B cell (primary cell): Measurements from ENCODE around the gene USP7. TPM values are rescaled to one million over a fixed set of nuclear protein-coding genes. Genes with fewer than 3 reads are reported as not detected.

Source experiments
- ATAC-seq: fragments of 200-7000 bp; cut with Tn5 transposase; one replicate; pipeline ENCODE4 v1.10.0; 2021; ENCODE audit warnings: low read depth, mild to moderate bottlenecking, moderate number of reproducible peaks, moderate library complexity
- CTCF ChIA-PET: fragments of 350-600 bp; sonication (Branson Sonifier 250); formaldehyde crosslinking; loops from one replicate; lab custom pipeline; 2021; ENCODE audit warnings: antibody characterized with exemption, inconsistent platforms; lab: Charles Lee
- POLR2A ChIA-PET: fragments of 350-600 bp; sonication (Branson Sonifier 250); formaldehyde crosslinking; loops from one replicate; lab custom pipeline; 2021; ENCODE audit warnings: antibody characterized with exemption; lab: Charles Lee
- DNase-seq: peaks from one replicate; pipeline ENCODE4 v3.0.0; 2013
- H2AFZ ChIP-seq: 2 replicates; pipeline ENCODE4 v1.6.1; 2012; ENCODE audit warnings: mild to moderate bottlenecking, low read depth, low read length; ENCODE audit not compliant: insufficient read depth, poor library complexity, severe bottlenecking
- H3K27ac ChIP-seq, 2 donors: 1 replicate in 1 of 2; 2 replicates in 1 of 2; pipeline ENCODE4 v1.5.1; 2012 to 2013; ENCODE audit warnings: low read length in 2 of 2, mild to moderate bottlenecking in 2 of 2, moderate library complexity in 1 of 2
- H3K27me3 ChIP-seq, 4 experiments: fragments of 200-600 bp in 1 of 4; sonication (generic) in 1 of 4; replicated peaks in 1 of 4; 1 replicate in 2 of 4; 2 replicates in 2 of 4; pipeline versions ENCODE4 v1.6.1 to v1.7.0; 2013 to 2016; ENCODE audit warnings: low read length in 3 of 4, mild to moderate bottlenecking in 2 of 4, mixed read lengths in 1 of 4, moderate library complexity in 1 of 4; ENCODE audit not compliant: insufficient read depth in 4 of 4, control insufficient read depth in 3 of 4; ENCODE audit errors: control extremely low read depth in 1 of 4
- H3K36me3 ChIP-seq, 2 experiments: replicated peaks in 1 of 2; 1 replicate in 1 of 2; 2 replicates in 1 of 2; pipeline versions ENCODE4 v1.6.1 to v1.7.1; 2013; ENCODE audit warnings: low read length in 1 of 2; ENCODE audit not compliant: insufficient read depth in 2 of 2, control insufficient read depth in 1 of 2; ENCODE audit errors: control extremely low read depth in 1 of 2, extremely low read depth in 1 of 2
- H3K4me1 ChIP-seq, 2 donors: fragments of 200-600 bp in 1 of 2; sonication (generic) in 1 of 2; 1 replicate in 1 of 2; 2 replicates in 1 of 2; pipeline versions ENCODE4 v1.5.1 to v1.6.1; 2013 to 2017; ENCODE audit warnings: low read length in 2 of 2; ENCODE audit not compliant: control insufficient read depth in 2 of 2, insufficient read depth in 2 of 2
- H3K4me2 ChIP-seq: replicated peaks from 2 replicates; pipeline ENCODE3; 2012; ENCODE audit warnings: mild to moderate bottlenecking, low read depth, low read length; ENCODE audit not compliant: poor library complexity, severe bottlenecking
- H3K4me3 ChIP-seq, 5 experiments: fragments of 200-600 bp in 1 of 5; sonication (generic) in 1 of 5; 1 replicate in 3 of 5; 2 replicates in 2 of 5; pipeline versions ENCODE4 v1.5.1 to v1.7.0; 2011 to 2016; ENCODE audit warnings: low read length in 4 of 5, mild to moderate bottlenecking in 4 of 5, low read depth in 2 of 5, control low read depth in 1 of 5, moderate library complexity in 1 of 5; ENCODE audit not compliant: insufficient read depth in 1 of 5; ENCODE audit errors: control extremely low read depth in 1 of 5, extremely low read depth in 1 of 5
- H3K79me2 ChIP-seq: fragments of 200-600 bp; sonication (generic); one replicate; pipeline ENCODE4 v1.6.0; 2016; ENCODE audit warnings: low read length; ENCODE audit not compliant: control insufficient read depth, insufficient read depth
- H3K9ac ChIP-seq: fragments of 200-600 bp; sonication (generic); 2 replicates; pipeline ENCODE4 v1.6.1; 2017; ENCODE audit warnings: mild to moderate bottlenecking, low read length, moderate library complexity
- H3K9me3 ChIP-seq, 3 donors: one replicate each; pipeline versions ENCODE4 v1.6.1 to v1.7.1; 2013; ENCODE audit warnings: low read length in 2 of 3; ENCODE audit not compliant: control insufficient read depth in 2 of 3, insufficient read depth in 1 of 3; ENCODE audit errors: control extremely low read depth in 1 of 3
- H4K20me1 ChIP-seq: 2 replicates; pipeline ENCODE4 v1.6.0; 2012; ENCODE audit warnings: mild to moderate bottlenecking, low read length; ENCODE audit not compliant: insufficient read depth, control insufficient read depth, poor library complexity, severe bottlenecking
- H3K27ac Mint-ChIP-seq: one replicate; pipeline ENCODE4 v1.8.0; 2021; ENCODE audit warnings: mixed read lengths
- H3K27me3 Mint-ChIP-seq: one replicate; pipeline ENCODE4 v1.8.0; 2021; ENCODE audit warnings: mixed read lengths
- H3K4me1 Mint-ChIP-seq: one replicate; pipeline ENCODE4 v1.8.0; 2021; ENCODE audit warnings: mixed read lengths
- H3K4me3 Mint-ChIP-seq: one replicate; pipeline ENCODE4 v1.8.0; 2021; ENCODE audit warnings: mixed read lengths
- H3K9me3 Mint-ChIP-seq: one replicate; pipeline ENCODE4 v1.8.0; 2022; ENCODE audit warnings: mixed read lengths; ENCODE audit not compliant: insufficient read depth
- CTCF ChIP-seq: fragments of 200-600 bp; IDR thresholded peaks from one replicate; pipeline ENCODE4 v1.8.0; 2022; ENCODE audit warnings: antibody characterized with exemption, mild to moderate bottlenecking
- EZH2 ChIP-seq: IDR thresholded peaks from 2 replicates; pipeline ENCODE4 v1.6.1; 2012; ENCODE audit warnings: borderline replicate concordance, low read depth, mild to moderate bottlenecking, moderate library complexity, low read length; ENCODE audit not compliant: insufficient read depth, poor library complexity, severe bottlenecking
- WGBS: methylation state at CpG from one replicate; pipeline ENCODE4 v1.1.5; 2013; ENCODE audit warnings: missing lambda C conversion rate; ENCODE audit not compliant: insufficient coverage; 5-methylcytosine and 5-hydroxymethylcytosine counted together
- intact Hi-C: fragments of 100-400 bp; cut with micrococcal nuclease; formaldehyde crosslinking; loops from one replicate; pipeline ENCODE4 v1.10.0; 2022
- polyA plus RNA-seq: library from polyadenylated mRNA; depleted of rRNA; stranded (reverse); fragments of >200 nt; gene quantifications from 2 replicates; pipeline ENCODE4 v1.2.3, GENCODE V29; 2012
- total RNA-seq, 2 donors: library from RNA; stranded (reverse); fragments of 120-200 nt in 1 of 2; gene quantifications; 1 replicate in 1 of 2; 2 replicates in 1 of 2; pipeline versions ENCODE4 v1.2.3 to v1.2.4, GENCODE V29; 2013 to 2022

Gene USP7
- total and polyA plus RNA-seq, 2 donors (not counting 1 experiment from before 2014, with no cell fraction given) = 27.4 to 223 TPM

DNA sequence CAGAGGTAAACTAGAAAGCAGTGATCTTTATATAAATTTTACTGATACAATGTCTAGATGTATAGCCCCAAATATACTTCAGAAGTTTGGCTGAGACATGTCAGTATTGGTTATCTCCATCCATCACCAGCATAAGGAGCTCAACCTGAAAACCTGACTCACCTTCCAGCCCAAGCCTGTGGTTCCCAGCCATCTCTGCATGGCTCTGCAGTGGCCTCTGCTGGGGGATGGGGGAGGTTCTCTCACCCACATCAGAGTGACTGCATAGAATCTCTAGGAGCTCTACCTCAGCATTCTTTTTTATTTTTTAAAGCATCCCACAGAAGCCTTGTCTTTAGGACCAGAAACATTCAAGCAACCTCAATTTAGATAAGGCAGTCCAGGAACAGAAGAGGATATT is 27.3 kb downstream of the USP7 start:
- Histone ChIP-seq H3K9me3 (no peaks in the 10 kb centered on the region), H3K27ac (no peak overlapping the region), H3K79me2 (peaks cover 100% of the 10 kb centered on the region), H3K4me2 (peak overlapping the region; percentile 39), H3K27me3 (no peaks in the 10 kb centered on the region), H3K36me3 (peaks cover 0 to 2% of the 10 kb centered on the region in 2 experiments), H3K4me1 (peaks cover 58 to 63% of the 10 kb centered on the region in 2 donors), H4K20me1 (peaks cover 100% of the 10 kb centered on the region), H3K4me3 (no peak overlapping the region), H2AFZ (no peak overlapping the region), H3K9ac (no peak overlapping the region)
- no peak overlapping the region for H3K4me3 Mint-ChIP-seq
- no peaks in the 10 kb centered on the region for H3K27me3 Mint-ChIP-seq
- peak; percentile 89 for ATAC-seq
- H3K4me1 Mint-ChIP-seq = peaks cover 81% of the 10 kb centered on the region
- peak overlapping the region; percentile 7 for H3K27ac Mint-ChIP-seq
- TF ChIP-seq EZH2 (no peak), CTCF (peak; percentile 73)
- H3K9me3 Mint-ChIP-seq = no peaks in the 10 kb centered on the region
- ChIA-PET POLR2A (interaction anchor here (0.7 to 1.1 kb wide), 2 partner anchors 73 to 155 kb away, joined by 3 read pairs; partner anchors contain the start of gene HAPSTR1), CTCF (interaction anchor here (0.6 to 4.4 kb wide), 35 partner anchors 8 to 369 kb away, joined by 3 to 67 read pairs (median 4); partner anchors contain the start of gene CARHSP1)
- peak; percentile 69 for DNase-seq
- intact Hi-C loops = loop anchor here (1.0 to 10.0 kb wide), 4 partner anchors 26 to 198 kb away; partner anchors contain the start of gene USP7

DNA sequence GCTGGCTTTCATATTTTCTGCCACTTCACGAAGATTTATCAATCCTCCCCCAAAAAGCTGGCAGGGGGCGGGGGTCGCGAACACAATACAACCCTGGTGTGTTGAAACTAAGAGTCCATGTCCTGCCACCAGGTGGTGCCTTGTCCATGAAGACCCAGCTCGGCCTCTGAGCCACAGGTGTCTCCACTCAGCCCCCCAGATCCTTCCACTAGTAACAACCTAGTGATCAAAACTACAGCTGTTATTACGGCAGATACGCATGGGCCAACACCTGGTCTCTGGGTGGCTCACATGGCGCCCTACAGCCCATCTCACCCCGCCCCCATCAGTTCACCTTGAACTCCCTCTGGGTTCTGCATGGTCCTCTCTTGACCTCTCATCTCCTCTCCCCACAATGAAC is 27.7 kb downstream of the USP7 start:
- H3K4me1 ChIP-seq = peaks cover 54 to 59% of the 10 kb centered on the region in 2 donors
- no peaks in the 10 kb centered on the region for H3K9me3 ChIP-seq
- TF ChIP-seq CTCF (no peak), EZH2 (no peak)
- H3K4me3 ChIP-seq = no peak overlapping the region
- no peak overlapping the region for H3K9ac ChIP-seq
- H3K4me2 ChIP-seq = peak overlapping the region; percentile 39
- H3K36me3 ChIP-seq = no peaks in the 10 kb centered on the region
- H3K4me1 Mint-ChIP-seq = peaks cover 80% of the 10 kb centered on the region
- no peaks in the 10 kb centered on the region for H3K9me3 Mint-ChIP-seq
- WGBS = 54% methylated on average over 8 of the region's 9 CpGs
- intact Hi-C loops = loop anchor here (1.0 to 10.0 kb wide), 4 partner anchors 27 to 199 kb away; partner anchors contain the start of gene USP7
- no peak overlapping the region for H2AFZ ChIP-seq
- H3K27ac Mint-ChIP-seq = no peak overlapping the region
- ATAC-seq (peak; percentile 43), DNase-seq (peak; percentile 66)
- ChIA-PET CTCF (interaction anchor here (0.6 to 4.4 kb wide), 34 partner anchors 8 to 369 kb away, joined by 3 to 67 read pairs (median 4); partner anchors contain the start of gene CARHSP1), POLR2A (interaction anchor here (1.1 kb wide), 1 partner anchor 155 kb away, joined by 3 read pairs; the partner anchor contains the start of gene HAPSTR1)
- H3K4me3 Mint-ChIP-seq = no peak overlapping the region
- H4K20me1 ChIP-seq = peaks cover 100% of the 10 kb centered on the region
- no peaks in the 10 kb centered on the region for H3K27me3 ChIP-seq
- peaks cover 100% of the 10 kb centered on the region for H3K79me2 ChIP-seq
- H3K27me3 Mint-ChIP-seq = no peaks in the 10 kb centered on the region
- H3K27ac ChIP-seq = no peak overlapping the region
